Fibroblast of mammary gland (primary cell): Measurements from ENCODE around the gene EP400.
"Not testable (repeated sequence)": the region's sequence is repeated elsewhere in the genome, so short reads cannot be mapped to it uniquely, and the experiment has no call there.

Experiments
- DNase-seq: peaks from one replicate; pipeline ENCODE4 v3.0.0-alpha.2; 2010; ENCODE audit warnings: low read depth
- H3K4me3 ChIP-seq: 2 replicates; pipeline ENCODE4 v1.5.1; 2011; ENCODE audit warnings: low read depth, mild to moderate bottlenecking, low read length, moderate library complexity; ENCODE audit not compliant: control insufficient read depth
- TF ChIP-seq, protein P1 (sequence below): conservative IDR thresholded peaks from 2 replicates; pipeline ENCODE4 v1.5.1; 2011; ENCODE audit warnings: low read depth, low read length, inconsistent platforms; ENCODE audit not compliant: control insufficient read depth, insufficient read depth

Gene EP400

DNA sequence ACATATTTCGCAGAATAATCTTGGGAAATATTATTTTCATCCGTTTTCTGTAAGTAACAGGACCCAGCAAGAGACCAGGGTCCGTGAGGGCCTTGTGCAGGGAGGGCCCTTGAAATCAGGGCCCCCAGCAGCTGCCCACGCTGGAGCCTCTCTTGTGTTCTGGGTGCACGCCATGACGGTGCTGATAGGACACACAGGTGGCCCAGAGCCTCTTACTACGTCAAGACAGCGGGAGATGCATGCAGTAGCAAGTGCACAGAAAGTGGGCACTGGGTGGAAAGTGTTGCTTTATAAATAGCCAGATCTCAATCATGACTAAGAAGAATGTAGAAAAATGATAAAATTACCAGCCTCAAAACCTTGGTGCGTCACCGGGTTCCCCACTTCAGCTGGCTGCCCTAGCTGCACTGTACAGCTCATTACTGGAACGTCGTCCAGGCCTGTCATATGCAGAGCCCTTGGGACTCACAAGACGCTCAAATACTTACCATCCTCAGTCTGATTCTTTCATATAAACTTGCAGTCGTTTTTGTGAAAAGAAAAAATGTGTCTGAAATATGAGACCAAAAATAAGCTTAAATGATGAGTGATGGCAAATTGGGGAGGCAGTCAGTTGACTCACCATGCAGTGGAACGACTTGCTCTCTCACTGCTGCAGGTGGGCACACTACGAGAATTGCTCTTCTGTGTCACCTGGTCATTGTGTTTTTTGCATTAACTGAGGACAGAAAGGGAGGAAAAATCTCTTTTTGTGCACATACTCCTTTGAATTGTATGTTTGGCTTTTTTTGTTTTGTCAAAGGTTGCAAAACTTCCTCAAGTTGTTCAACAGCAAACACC is 126.2 kb downstream of the EP400 start:
- TF ChIP-seq, protein P1, sequence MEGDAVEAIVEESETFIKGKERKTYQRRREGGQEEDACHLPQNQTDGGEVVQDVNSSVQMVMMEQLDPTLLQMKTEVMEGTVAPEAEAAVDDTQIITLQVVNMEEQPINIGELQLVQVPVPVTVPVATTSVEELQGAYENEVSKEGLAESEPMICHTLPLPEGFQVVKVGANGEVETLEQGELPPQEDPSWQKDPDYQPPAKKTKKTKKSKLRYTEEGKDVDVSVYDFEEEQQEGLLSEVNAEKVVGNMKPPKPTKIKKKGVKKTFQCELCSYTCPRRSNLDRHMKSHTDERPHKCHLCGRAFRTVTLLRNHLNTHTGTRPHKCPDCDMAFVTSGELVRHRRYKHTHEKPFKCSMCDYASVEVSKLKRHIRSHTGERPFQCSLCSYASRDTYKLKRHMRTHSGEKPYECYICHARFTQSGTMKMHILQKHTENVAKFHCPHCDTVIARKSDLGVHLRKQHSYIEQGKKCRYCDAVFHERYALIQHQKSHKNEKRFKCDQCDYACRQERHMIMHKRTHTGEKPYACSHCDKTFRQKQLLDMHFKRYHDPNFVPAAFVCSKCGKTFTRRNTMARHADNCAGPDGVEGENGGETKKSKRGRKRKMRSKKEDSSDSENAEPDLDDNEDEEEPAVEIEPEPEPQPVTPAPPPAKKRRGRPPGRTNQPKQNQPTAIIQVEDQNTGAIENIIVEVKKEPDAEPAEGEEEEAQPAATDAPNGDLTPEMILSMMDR: no peak
- DNase-seq: no peak
- no peak overlapping the region for H3K4me3 ChIP-seq

DNA sequence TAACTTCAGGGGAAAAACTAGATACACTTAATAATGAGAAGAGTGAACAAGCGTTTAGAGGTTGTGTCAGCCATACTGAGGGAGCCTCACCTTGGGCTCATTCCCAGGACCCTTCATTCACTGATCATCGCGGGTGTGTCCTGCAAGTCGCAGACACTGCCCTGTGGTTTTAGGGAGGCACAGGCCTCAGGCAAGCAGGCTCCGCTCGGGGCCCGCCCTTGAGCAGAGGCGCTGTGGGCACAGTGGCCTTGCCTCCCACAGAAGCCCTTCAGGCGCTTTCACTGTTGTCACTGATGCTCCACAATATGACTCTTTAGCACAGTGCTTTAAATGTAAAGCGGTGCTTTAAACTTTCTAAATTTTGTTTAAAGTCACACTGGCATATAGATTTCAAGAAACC is 127.0 kb downstream of the EP400 start:
- TF ChIP-seq, protein P1: no peak
- no peak overlapping the region for H3K4me3 ChIP-seq
- DNase-seq: no peak

GRCh38 chr12:132077322-132078100 is 127.8 kb downstream of the EP400 start:
- TF ChIP-seq, protein P1: no peak
- DNase-seq: no peak
- H3K4me3 ChIP-seq: no peak overlapping the region

DNA sequence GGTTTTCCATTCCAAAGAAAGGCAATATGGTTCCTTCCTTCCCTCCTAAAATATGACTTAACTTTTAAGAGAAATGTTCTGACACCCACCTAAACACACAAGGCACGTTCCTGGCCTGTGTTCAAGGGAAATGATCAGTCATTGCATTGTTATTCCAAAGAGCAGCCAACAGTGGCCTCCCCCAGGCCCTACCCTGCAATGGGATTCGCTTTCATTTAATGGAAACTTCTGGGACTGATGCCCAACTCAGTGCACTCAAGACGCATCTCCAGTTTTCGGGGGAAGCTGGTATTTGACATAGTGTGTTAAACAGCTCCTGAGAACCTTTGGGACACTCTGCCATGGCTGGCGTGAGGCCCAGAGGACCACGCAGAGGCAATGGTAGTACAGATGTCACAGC is 128.4 kb downstream of the EP400 start:
- H3K4me3 ChIP-seq: no peak overlapping the region

GRCh38 chr12:132079200-132079599 is 129.5 kb downstream of the EP400 start:
- TF ChIP-seq, protein P1: no peak
- H3K4me3 ChIP-seq: no peak overlapping the region
- DNase-seq: no peak

More for the DNA sequence above, 128.4 kb downstream of the EP400 start:
- DNase-seq: peak; percentile 92
- TF ChIP-seq, protein P1: no peak

- TF ChIP-seq, protein P1: no peak
- no peak for DNase-seq
Observed at GRCh38 chr12:132079695-132080094, 130.0 kb downstream of the EP400 start.

DNA sequence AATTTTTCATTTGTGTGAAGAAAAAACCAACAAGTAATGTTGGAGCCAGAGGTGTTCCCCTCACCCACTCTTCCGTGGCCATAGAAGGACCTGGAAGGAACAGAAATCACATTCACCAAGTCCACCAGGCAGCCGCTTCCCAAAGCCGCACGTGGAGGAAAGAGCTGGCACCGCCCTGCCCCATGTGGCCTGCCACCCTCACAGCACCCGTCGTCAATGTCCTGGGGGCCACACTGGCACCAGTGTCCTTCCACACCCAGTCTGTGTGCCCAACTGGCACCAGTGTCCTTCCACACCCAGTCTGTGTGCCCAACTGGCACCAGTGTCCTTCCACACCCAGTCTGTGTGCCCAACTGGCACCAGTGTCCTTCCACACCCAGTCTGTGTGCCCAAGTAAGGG is 130.8 kb downstream of the EP400 start:
- DNase-seq: not testable (repeated sequence)

More at GRCh38 chr12:132079695-132080094, 130.0 kb downstream of the EP400 start:
- H3K4me3 ChIP-seq: no peak overlapping the region

More for the DNA sequence above, 130.8 kb downstream of the EP400 start:
- H3K4me3 ChIP-seq: not testable (repeated sequence)
